Hepatocyte (in vitro differentiated cells): ENCODE data around the gene LECT2. TPM values are rescaled to one million over a fixed set of nuclear protein-coding genes. Genes with fewer than 3 reads are reported as not detected.
A peak's percentile ranks its signal among the peaks of the same experiment; 100 is the strongest.

Source experiments
- DNase-seq: peaks from one replicate; pipeline ENCODE4 v3.0.0-alpha.2; 2016; ENCODE audit warnings: low spot score
- H2AFZ ChIP-seq: fragments of 200-600 bp; sonication (generic); 2 replicates; pipeline ENCODE4 v1.6.0; 2016; ENCODE audit warnings: antibody characterized with exemption, mild to moderate bottlenecking
- H3K27ac ChIP-seq: fragments of 200-600 bp; sonication (generic); 2 replicates; pipeline ENCODE4 v1.5.1; 2016; ENCODE audit warnings: mild to moderate bottlenecking
- H3K27me3 ChIP-seq: fragments of 200-600 bp; sonication (generic); 2 replicates; pipeline ENCODE4 v1.6.1; 2016
- H3K36me3 ChIP-seq: fragments of 200-600 bp; sonication (generic); replicated peaks from 2 replicates; pipeline ENCODE4 v1.5.1; 2016; ENCODE audit warnings: low read depth; ENCODE audit not compliant: insufficient read depth
- H3K4me1 ChIP-seq: fragments of 200-600 bp; sonication (generic); 2 replicates; pipeline ENCODE4 v1.5.1; 2016; ENCODE audit warnings: mild to moderate bottlenecking, moderate library complexity; ENCODE audit not compliant: insufficient read depth
- H3K4me2 ChIP-seq: fragments of 200-600 bp; sonication (generic); 2 replicates; pipeline ENCODE4 v1.6.0; 2016
- H3K4me3 ChIP-seq: fragments of 200-600 bp; sonication (generic); 2 replicates; pipeline ENCODE4 v1.5.1; 2016; ENCODE audit warnings: mild to moderate bottlenecking
- H3K79me2 ChIP-seq: fragments of 200-600 bp; sonication (generic); 2 replicates; pipeline ENCODE4 v1.6.0; 2017; ENCODE audit warnings: mild to moderate bottlenecking
- H3K9me2 ChIP-seq: fragments of 200-600 bp; sonication (generic); replicated peaks from 2 replicates; pipeline ENCODE4 v1.6.0; 2017; ENCODE audit warnings: mild to moderate bottlenecking; ENCODE audit not compliant: insufficient read depth
- H3K9me3 ChIP-seq: fragments of 200-600 bp; sonication (generic); 2 replicates; pipeline ENCODE4 v1.5.1; 2016; ENCODE audit warnings: low read depth, mild to moderate bottlenecking
- H4K20me1 ChIP-seq: fragments of 200-600 bp; sonication (generic); 2 replicates; pipeline ENCODE4 v1.6.0; 2016; ENCODE audit warnings: mild to moderate bottlenecking; ENCODE audit not compliant: insufficient read depth, poor library complexity, severe bottlenecking
- CTCF ChIP-seq: fragments of 200-600 bp; sonication (generic); IDR thresholded peaks from 2 replicates; pipeline ENCODE4 v1.5.1; 2016; ENCODE audit warnings: antibody characterized with exemption, mild to moderate bottlenecking; ENCODE audit not compliant: poor library complexity
- EZH2 ChIP-seq: fragments of 200-600 bp; sonication (generic); IDR thresholded peaks from 2 replicates; pipeline ENCODE4 v1.6.1; 2016; ENCODE audit warnings: antibody characterized with exemption, mild to moderate bottlenecking, borderline replicate concordance
- EZH2phosphoT487 ChIP-seq: fragments of 200-600 bp; sonication (generic); IDR thresholded peaks from one replicate; pipeline ENCODE4 v1.6.1; 2018; ENCODE audit warnings: antibody characterized with exemption, mild to moderate bottlenecking, low read depth, moderate library complexity; ENCODE audit not compliant: unreplicated experiment, severe bottlenecking
- WGBS: methylation state at CpG from one replicate; pipeline ENCODE4 v1.1.6; 2016; ENCODE audit warnings: low lambda C conversion rate; ENCODE audit errors: missing lambda C conversion rate; 5-methylcytosine and 5-hydroxymethylcytosine counted together
- polyA plus RNA-seq: library from polyadenylated mRNA; unstranded; fragments of >200 nt; fragmentation: Nextera tagmentation; extraction: Ambion mirVana; gene quantifications from 2 replicates; pipeline ENCODE4 v1.2.1, GENCODE V29; 2016
- total RNA-seq: library from RNA; depleted of rRNA; stranded (reverse); fragments of >200 nt; gene quantifications from 2 replicates; pipeline ENCODE4 v1.2.3, GENCODE V29; 2014

Gene LECT2
- total and polyA plus RNA-seq, 2 experiments from 2014 or later, result 12.3 to 29.6 TPM

GRCh38 chr5:135977375-135977928 is 22.7 kb upstream of the LECT2 start:
- H2AFZ ChIP-seq, result no peak overlapping the region
- H3K27ac ChIP-seq, result peak overlapping the region; percentile 53
- H3K79me2 ChIP-seq, result no peaks in the 10 kb centered on the region
- H3K4me2 ChIP-seq, result no peak overlapping the region
- H3K36me3 ChIP-seq, result no peaks in the 10 kb centered on the region
- H3K27me3 ChIP-seq, result no peaks in the 10 kb centered on the region
- H3K9me3 ChIP-seq, result no peaks in the 10 kb centered on the region
- H4K20me1 ChIP-seq, result no peaks in the 10 kb centered on the region
- H3K9me2 ChIP-seq, result no peaks in the 10 kb centered on the region
- peak; percentile 62 for TF ChIP-seq CTCF
- no peak for TF ChIP-seq EZH2phosphoT487
- no peak for TF ChIP-seq EZH2
- H3K4me3 ChIP-seq, result no peak overlapping the region
- DNase-seq, result peak; percentile 79
- peaks cover 27% of the 10 kb centered on the region for H3K4me1 ChIP-seq
- 21% methylated on average over 17 of the region's 17 CpGs for WGBS

GRCh38 chr5:135976216-135976615 is 21.4 kb upstream of the LECT2 start:
- 94% methylated on average over 7 of the region's 7 CpGs for WGBS
- no peak for DNase-seq
- H3K27me3 ChIP-seq, result no peaks in the 10 kb centered on the region
- H3K4me3 ChIP-seq, result no peak overlapping the region
- H3K4me2 ChIP-seq, result no peak overlapping the region
- peaks cover 27% of the 10 kb centered on the region for H3K4me1 ChIP-seq
- TF ChIP-seq EZH2phosphoT487, result no peak
- no peak for TF ChIP-seq CTCF
- TF ChIP-seq EZH2, result no peak
- H3K27ac ChIP-seq, result no peak overlapping the region
- no peaks in the 10 kb centered on the region for H4K20me1 ChIP-seq
- no peak overlapping the region for H2AFZ ChIP-seq
- H3K9me2 ChIP-seq, result no peaks in the 10 kb centered on the region
- no peaks in the 10 kb centered on the region for H3K79me2 ChIP-seq
- H3K9me3 ChIP-seq, result no peaks in the 10 kb centered on the region
- no peaks in the 10 kb centered on the region for H3K36me3 ChIP-seq

- Histone ChIP-seq H3K27ac (no peak overlapping the region), H3K9me2 (no peaks in the 10 kb centered on the region), H4K20me1 (no peaks in the 10 kb centered on the region), H3K4me2 (no peak overlapping the region), H2AFZ (no peak overlapping the region), H3K9me3 (no peaks in the 10 kb centered on the region), H3K79me2 (no peaks in the 10 kb centered on the region), H3K36me3 (no peaks in the 10 kb centered on the region), H3K4me3 (no peak overlapping the region), H3K4me1 (peaks cover 27% of the 10 kb centered on the region), H3K27me3 (no peaks in the 10 kb centered on the region)
- WGBS, result 92% methylated on average over 4 of the region's 4 CpGs
- DNase-seq, result no peak
- TF ChIP-seq EZH2phosphoT487 (no peak), CTCF (no peak), EZH2 (no peak)
Observed at GRCh38 chr5:135975122-135975521, 20.3 kb upstream of the LECT2 start.
